ENCODE data around the gene NOL11.
"Not testable (repeated sequence)": the region's sequence is repeated elsewhere in the genome, so short reads cannot be mapped to it uniquely, and the experiment has no call there.

Gene NOL11

DNA sequence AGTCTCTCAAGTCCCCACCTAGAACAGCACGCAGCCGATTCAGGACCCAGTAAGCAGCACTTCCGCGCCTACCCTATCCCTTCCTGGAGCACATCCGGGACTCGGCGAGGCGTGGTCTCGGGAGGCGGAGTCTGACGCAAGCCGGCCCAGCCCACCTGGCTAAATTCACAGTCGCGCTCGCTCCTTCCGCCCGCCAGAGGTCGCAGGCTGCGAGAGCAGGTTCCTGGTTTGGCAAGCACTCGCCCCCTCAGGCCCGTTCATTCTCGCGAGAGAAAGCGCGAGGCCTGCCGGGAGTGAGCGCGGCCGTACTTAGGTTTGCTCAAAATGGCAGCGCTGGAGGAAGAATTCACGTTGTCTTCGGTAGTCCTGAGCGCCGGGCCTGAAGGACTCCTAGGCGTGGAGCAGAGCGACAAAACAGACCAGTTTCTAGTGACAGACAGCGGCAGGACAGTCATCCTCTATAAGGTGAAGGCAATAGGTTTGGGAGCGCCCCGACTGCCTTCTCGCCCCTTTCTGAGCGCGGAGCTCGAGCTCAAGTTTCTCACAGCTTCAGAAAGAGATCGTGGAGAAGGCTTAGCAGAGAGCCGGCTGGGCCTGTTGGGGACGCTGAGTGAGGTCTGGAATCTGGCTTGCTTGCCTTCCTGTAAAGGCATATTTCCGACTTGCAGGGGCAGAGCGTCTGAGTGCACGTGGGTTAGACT is at the start of gene NOL11:
TSS of gene NOL11 (plus strand) at position 313 of the 701 bp plus-strand sequence. CDS start at position 325, 12 bp downstream.
- peak; percentile 98 for DNase-seq (ENCODE audit: low read depth)

- no peak for DNase-seq (ENCODE audit: low read depth)
These were observed 46.2 kb upstream of the NOL11 start for GRCh38 chr17:67671493-67671892.

- no peak for DNase-seq (ENCODE audit: low read depth)
These were observed 45.0 kb upstream of the NOL11 start for GRCh38 chr17:67672592-67673335.

DNA sequence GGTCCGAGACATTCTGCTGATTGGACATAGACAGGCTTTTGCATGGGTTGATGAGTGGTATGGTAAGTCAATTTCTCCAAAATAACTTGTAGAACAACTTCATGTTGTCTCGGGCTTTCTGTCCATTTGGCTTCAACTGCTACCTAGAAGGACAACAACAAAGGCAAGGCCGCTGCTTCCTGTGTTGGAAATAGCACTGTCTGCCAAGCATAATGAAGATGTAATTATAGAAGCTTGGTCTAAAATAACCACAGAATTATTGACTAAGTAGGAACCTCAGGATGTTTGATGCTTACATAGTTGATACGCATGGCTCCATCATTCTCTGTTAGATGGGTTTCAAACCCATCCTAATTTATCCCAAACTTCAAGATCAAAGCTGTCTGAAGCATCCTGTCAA is 42.3 kb upstream of the NOL11 start:
- DNase-seq (ENCODE audit: low read depth), result no peak

GRCh38 chr17:67676305-67676704 is 41.4 kb upstream of the NOL11 start:
- DNase-seq (ENCODE audit: low read depth), result no peak

- no peak for DNase-seq (ENCODE audit: low read depth)
These were observed 39.3 kb upstream of the NOL11 start for GRCh38 chr17:67678414-67678813.

DNA sequence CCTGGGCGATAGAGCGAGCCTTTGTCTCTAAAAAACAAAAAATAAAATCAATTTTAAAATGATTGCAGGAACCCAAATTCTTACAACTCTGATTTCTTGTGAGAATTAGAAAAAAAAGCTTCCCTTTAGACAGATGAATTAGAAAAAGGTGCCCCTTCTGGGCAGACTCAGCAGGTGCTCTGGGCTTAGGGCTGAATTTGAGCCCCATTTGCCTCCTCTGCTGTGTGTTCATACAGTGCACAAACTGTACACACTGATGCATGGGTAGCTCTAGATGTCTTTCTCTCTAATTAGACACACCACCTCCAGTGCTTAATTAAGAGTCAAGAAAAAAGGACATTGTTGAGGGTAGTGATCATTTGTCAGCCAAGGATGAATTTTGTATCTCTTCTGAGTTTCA is 38.5 kb upstream of the NOL11 start:
- DNase-seq (ENCODE audit: low read depth), result no peak

GRCh38 chr17:67679721-67680120 is 38.0 kb upstream of the NOL11 start:
- DNase-seq (ENCODE audit: low read depth), result no peak

DNA sequence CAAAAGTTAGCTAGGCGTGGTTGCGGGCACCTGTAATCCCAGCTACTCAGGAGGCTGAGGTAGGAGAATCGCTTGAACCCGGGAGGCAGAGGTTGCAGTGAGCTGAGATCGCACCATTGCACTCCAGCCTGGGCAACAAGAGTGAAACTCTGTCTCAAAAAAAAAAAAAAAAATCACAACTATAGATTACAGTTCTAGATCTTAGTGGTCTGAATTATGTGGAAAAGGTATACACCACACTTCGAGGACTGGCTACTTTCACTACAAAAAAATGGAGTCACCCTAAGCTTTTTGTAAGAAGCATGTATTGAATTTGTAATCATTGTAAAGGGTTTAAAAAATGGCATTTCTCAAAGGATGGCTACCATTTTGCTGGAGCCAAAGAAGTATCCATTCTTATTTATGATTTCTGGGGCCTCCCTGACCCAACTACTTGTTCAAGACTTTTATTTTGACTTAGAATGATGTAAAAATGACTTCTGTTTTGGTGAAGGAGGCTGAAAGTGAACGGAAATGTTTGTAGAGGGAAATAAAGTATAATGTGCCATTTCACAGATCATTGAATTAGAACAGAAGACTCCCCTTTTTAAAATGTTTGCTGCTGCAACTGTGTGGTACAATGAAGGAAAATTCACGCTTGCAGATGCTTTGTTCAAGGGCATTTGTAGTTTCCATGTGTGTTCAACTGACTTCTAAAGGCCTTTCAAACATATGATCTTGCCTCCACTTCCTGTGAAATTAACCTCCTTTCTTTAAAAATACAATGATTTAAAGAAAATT is 37.1 kb upstream of the NOL11 start:
- DNase-seq (ENCODE audit: low read depth), result no peak

DNA sequence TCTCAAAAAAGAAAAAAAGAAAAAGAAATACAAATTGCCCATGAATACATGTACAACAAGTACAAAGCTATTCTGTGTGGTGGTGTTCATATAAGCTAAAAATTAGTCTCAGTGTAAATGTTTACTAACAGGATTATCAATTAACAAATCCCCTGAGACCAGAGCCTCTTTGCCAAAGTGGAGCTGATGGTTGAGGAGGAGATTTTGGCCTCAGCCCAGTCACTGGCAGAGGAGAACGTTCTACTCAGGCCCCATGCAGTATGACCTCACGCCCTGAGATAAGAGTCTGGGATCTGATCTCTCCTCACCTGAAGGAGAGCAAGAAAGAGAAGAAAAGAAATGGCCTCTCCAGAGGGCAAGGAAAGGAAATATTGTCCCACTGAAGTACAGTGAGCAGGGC is 35.5 kb upstream of the NOL11 start:
- no peak for DNase-seq (ENCODE audit: low read depth)

DNA sequence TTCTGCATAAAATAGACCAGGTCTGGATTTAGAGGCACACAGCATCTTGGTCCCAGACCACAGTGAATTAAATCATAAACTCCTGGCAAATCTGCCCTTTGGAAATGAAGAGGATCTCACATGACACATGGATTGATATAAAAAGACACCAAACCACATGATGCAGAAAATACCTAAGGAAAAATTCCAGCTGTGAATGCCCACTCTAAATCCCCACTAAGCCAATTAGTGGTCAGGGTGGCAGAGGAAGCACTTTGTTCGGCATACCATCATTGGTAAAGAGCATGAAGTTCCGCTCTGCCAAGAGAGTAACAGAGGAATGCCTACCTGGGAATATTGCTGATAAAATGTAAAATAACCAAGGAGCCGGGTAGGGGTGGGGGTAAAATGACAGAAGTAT is 32.4 kb upstream of the NOL11 start:
- DNase-seq (ENCODE audit: low read depth), result no peak

- no peak for DNase-seq (ENCODE audit: low read depth)
These were observed 31.5 kb upstream of the NOL11 start for GRCh38 chr17:67686241-67686640.

- DNase-seq (ENCODE audit: low read depth), result no peak
These were observed 30.2 kb upstream of the NOL11 start for GRCh38 chr17:67687511-67687910.

- no peak for DNase-seq (ENCODE audit: low read depth)
These were observed 28.1 kb upstream of the NOL11 start for GRCh38 chr17:67689534-67690177.

- DNase-seq (ENCODE audit: low read depth), result no peak
These were observed 23.9 kb upstream of the NOL11 start for GRCh38 chr17:67693811-67694210.

DNA sequence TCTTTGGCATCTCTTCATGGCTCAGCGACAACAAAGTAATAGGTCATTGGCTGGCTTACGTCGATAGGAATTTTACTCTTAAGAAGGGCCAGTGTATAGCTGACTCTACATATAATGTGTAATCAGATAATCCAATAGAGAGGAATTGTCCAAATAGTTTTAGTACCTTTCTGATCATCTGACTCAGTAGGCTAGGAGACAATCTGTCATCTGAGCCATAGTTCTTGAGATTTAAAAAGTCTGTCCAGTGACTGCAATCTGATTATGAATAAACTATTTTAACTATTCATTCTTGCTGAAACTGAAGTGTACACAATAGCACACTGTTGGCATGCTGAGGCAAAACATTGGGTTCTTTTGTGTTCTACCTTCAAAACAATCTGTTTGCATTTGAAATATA is 21.4 kb upstream of the NOL11 start:
- DNase-seq (ENCODE audit: low read depth), result no peak

DNA sequence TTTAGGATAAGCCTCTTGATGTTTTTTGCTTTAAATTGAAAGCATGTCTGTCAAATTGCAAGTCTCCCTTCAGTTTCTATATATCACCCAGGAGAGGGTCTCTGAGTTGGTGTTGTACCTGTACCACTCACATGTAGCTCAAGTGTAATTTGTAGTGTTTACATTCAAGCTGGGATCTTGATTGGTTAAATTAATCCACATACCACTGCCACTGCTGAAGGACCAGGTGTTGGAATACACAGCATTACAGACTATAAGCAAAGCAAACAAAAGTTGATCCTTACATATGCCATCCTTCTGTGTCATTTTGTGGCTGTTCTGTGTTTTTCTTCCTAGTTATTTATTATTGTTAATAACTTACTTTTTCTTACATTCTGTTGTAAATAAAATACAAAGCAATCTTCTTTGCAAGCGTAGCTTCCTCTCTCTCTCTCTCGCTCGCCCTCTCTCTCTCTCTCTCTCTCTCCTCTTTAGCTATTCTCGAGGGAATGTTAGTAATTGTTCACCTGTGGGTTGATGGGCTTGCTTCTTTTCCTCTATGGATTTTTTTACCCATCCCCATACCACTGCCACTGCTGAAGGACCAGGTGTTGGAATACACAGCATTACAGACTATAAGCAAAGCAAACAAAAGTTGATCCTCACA is 20.8 kb upstream of the NOL11 start:
- DNase-seq (ENCODE audit: low read depth), result no peak

- no peak for DNase-seq (ENCODE audit: low read depth)
These were observed 17.6 kb upstream of the NOL11 start for GRCh38 chr17:67700037-67700724.

GRCh38 chr17:67700725-67701119 is 17.0 kb upstream of the NOL11 start:
- no peak for DNase-seq (ENCODE audit: low read depth)

DNA sequence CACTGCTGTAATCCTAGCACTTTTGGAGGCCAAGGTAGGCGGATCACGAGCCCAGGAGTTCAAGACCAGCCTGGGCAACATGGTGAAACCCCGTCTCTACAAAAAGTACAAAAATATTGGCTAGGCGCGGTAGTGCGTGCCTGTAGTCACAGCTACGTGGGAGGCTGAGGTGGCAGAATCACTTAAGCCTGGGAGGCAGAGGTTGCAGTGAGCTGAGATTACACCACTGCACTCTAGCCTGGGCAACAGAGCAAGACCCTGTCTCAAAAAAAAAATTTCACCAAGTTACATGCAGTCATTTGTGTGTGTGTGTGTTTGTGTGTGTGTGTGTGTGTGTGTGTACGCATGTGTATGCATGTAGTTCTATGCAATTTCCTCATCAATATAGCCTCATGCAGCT is 14.9 kb upstream of the NOL11 start:
- DNase-seq (ENCODE audit: low read depth), result not testable (repeated sequence)

DNA sequence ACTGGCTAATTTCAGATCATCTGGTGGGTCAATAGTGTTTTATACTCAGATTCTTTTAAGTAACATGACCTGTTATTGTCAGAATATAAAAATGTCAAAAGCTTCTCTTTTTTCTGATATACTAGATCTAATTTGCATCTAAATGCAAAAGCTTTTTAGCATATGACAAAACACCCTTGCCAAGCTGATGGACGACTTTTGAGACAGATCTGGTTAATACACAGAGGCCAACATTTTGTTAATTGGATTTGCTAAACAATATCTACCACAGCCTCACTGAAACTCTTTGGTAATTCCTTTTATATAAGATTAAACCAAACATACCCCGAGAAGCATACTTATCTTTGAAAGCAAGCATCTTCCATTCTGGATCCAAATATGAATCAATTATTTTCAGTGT is 10.3 kb upstream of the NOL11 start:
- no peak for DNase-seq (ENCODE audit: low read depth)

All from stimulated activated CD8-positive, alpha-beta memory T cell treated with anti-CD3 and anti-CD28 coated beads, Interleukin-12 subunit alpha, Interleukin-12 subunit beta, amount 100 ng/mL, for 4 hours (primary cell).